GM18505 (cell line): ENCODE results near the gene KDM4B.

Source experiments
- ATAC-seq: cut with Tn5 transposase; IDR thresholded peaks from one replicate; pipeline ENCODE4 v1.9.1; 2021; ENCODE audit not compliant: unreplicated experiment
- POLR2A ChIP-seq: IDR thresholded peaks from 4 replicates; pipeline ENCODE4 v1.6.1; 2011; ENCODE audit warnings: borderline replicate concordance; ENCODE audit not compliant: insufficient read depth, insufficient read length; ENCODE audit errors: extremely low read depth

Gene KDM4B

GRCh38 chr19:5128251-5128935, 159.5 kb downstream of the KDM4B start:
- ATAC-seq: no peak
- TF ChIP-seq POLR2A: no peak

GRCh38 chr19:5128936-5129389, 160.1 kb downstream of the KDM4B start:
- ATAC-seq: no peak
- no peak for TF ChIP-seq POLR2A

DNA sequence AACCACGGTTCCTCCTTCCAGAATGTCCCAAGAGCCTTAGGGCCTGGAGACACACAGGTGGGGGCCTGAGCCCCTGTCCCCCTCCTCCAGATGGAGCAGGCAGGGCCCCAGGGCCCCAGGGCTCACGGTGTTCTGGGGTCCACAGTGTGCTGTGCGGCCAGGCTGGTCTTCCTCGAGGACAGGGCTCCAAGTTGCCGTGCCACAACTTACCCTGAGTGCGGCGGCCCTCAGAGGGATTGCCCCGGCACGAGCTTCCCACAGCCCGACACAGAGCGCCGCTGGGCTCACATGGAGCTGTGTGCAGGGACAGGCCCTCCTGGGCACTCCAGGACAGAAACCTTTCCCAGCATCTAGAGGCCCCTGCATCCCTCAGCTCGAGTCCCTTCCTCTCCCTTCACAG, 160.8 kb downstream of the KDM4B start:
- no peak for ATAC-seq

DNA sequence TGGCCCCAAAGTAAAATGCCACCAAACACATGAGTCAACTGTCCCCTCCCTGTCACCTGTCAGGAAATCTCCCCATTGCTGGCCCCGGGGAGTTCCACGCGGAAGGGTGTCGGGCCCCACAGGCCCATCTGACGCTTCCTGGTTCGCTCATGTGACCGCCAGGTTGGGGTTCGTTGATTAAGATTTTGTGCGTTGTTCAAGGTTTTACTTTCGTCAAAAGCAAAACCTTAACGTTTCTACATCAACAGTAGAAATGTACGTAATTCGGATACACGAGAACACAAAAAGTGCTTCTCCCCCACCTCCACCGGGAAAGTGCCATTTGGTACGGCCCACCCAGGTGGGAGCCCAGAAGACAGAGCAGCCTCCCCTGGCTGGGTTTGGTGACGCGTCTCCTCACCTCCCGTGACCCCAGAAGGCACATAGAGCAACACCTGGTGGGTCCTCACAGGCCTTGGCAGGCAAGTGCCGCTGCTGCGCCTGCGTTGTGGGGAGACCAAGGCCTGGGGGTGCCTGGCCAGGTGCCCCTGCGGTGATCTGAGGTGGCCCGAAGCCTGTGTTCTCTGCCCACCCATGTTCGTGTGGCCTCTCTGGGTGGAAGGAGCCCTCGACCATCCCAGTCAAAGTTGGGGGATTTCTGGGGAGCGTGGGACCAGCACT, 161.6 kb downstream of the KDM4B start:
- TF ChIP-seq POLR2A: no peak
- peak; percentile 37 for ATAC-seq

More for the DNA sequence above, 160.8 kb downstream of the KDM4B start:
- no peak for TF ChIP-seq POLR2A

DNA sequence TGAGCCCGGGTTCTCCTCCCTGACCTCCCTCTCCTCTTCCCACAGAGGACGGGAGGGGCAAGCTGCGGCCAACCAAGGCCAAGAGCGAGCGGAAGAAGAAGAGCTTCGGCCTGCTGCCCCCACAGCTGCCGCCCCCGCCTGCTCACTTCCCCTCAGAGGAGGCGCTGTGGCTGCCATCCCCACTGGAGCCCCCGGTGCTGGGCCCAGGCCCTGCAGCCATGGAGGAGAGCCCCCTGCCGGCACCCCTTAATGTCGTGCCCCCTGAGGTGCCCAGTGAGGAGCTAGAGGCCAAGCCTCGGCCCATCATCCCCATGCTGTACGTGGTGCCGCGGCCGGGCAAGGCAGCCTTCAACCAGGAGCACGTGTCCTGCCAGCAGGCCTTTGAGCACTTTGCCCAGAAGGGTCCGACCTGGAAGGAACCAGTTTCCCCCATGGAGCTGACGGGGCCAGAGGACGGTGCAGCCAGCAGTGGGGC, 162.2 kb downstream of the KDM4B start:
- peak; percentile 63 for TF ChIP-seq POLR2A
- peak; percentile 35 for ATAC-seq

- peak; percentile 5 for ATAC-seq
Measured at GRCh38 chr19:5131506-5132205, 162.7 kb downstream of the KDM4B start.

GRCh38 chr19:5132206-5132560, 163.3 kb downstream of the KDM4B start:
- ATAC-seq: no peak
- TF ChIP-seq POLR2A: no peak

More at GRCh38 chr19:5131506-5132205, 162.7 kb downstream of the KDM4B start:
- TF ChIP-seq POLR2A: peak; percentile 33

- TF ChIP-seq POLR2A: no peak
- no peak for ATAC-seq
Measured at GRCh38 chr19:5132698-5133651, 164.1 kb downstream of the KDM4B start.

GRCh38 chr19:5133986-5134595, 165.2 kb downstream of the KDM4B start:
- no peak for TF ChIP-seq POLR2A
- no peak for ATAC-seq

GRCh38 chr19:5134691-5135090, 165.8 kb downstream of the KDM4B start:
- ATAC-seq: no peak
- no peak for TF ChIP-seq POLR2A

DNA sequence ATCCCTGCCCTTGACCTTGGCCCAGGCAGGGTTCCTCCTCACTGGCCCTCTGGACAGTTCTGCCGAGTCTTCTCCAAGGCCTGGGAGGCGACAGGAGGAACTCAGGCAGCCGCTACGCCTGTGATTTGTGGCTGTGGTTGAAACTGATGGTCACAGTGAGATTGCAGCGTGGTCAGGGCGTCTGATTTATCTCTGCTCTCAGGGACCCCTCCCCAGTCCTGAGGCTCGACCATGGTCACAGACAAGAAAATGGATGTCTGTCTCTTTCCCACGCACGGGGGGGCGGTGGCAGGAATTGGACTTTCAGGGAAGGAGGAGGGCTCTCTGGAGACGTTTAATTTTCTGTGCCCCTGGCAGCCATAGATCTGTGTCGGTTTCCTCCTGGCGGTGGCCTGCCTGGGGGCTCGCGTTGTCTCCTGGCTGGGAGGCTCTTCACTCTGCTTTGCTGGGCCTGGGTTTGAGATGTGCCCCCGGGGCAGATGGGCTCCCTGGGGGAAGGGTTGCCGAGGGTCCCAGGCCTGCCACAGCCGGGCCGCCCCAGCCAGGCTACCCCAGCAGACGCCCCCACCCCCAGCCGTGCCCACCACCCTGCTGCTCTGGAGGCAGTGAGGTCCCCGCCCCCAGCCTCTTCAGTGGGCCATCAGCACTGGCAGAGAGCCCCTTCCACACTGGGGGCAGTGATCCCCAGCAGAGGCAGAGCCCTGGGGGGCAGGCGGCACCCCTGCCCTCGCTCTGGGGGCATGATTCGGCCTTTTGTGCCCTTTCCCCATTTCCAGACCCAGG, 167.4 kb downstream of the KDM4B start:
- TF ChIP-seq POLR2A: no peak
- no peak for ATAC-seq

DNA sequence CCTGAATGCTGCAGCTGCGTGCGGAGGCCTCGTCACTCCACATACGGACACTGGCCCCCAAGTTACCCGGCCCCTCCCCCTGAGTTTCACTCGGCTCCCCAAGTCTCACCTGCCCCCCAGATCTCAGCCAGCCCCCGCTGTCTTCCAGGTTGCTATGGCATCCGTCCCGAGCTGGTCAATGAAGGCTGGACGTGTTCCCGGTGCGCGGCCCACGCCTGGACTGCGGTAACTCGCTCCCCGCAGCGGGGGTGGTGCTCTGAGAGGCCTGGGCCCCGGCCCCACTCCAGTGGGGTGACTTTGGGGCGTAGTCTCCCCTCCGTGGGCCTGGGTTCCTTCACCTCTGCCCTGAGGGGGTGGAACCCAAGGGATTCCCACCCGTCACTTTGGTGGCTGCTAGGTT, 168.2 kb downstream of the KDM4B start:
- no peak for ATAC-seq
- no peak for TF ChIP-seq POLR2A
